Stomach (tissue), 4 donors: Measurements from ENCODE around the gene CHD5.

Experiments used
- CTCF ChIP-seq, 7 experiments: fragments of 450-650 bp in 4 of 7; fragments of 200-600 bp in 3 of 7; sonication (generic) in 3 of 7; IDR thresholded peaks; one replicate each; pipeline ENCODE4 v1.5.1; 2016 to 2019; ENCODE audit warnings: antibody characterized with exemption in 7 of 7, control low read depth in 2 of 7, mild to moderate bottlenecking in 1 of 7
- POLR2A ChIP-seq, 4 donors: fragments of 450-650 bp; IDR thresholded peaks; one replicate each; pipeline ENCODE4 v1.6.1; 2016; ENCODE audit warnings: antibody characterized with exemption in 4 of 4, control low read depth in 2 of 4, mild to moderate bottlenecking in 1 of 4, moderate library complexity in 1 of 4

DNA sequence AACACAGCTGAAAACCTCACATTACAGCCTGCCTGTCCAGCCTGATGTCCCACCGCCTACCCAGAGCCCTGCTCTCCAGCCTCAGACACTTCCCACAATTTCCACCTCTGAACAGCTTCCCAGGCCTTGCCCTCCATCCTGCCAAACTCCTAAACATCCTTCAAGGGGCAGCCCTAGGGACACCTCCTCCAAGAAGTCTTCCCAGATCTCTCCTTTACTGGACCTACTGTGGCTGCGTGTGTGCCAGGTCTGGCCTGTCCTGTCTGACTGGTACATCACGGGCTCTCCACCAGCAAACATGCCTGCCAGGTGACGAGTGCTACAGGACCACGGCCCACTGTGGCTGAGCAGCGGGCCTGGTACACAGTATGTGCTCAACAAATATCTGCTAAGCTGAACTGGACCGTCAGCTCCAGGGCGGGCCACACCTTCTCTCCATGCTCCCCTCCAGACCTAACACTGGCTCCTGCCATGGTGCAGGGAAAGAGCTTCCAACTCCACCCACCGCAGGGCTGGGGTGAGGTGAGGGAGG, 28.8 kb downstream of the CHD5 start:
- TF ChIP-seq CTCF (IDR thresholded peaks at IDR 0.05) (no peak), POLR2A (IDR thresholded peaks at IDR 0.05) (no peak)
